B cell (primary cell): Measurements from ENCODE around the gene NRG2. TPM values are rescaled to one million over a fixed set of nuclear protein-coding genes. Genes with fewer than 3 reads are reported as not detected.

Experiments
- ATAC-seq: fragments of 200-7000 bp; cut with Tn5 transposase; one replicate; pipeline ENCODE4 v1.10.0; 2021; ENCODE audit warnings: low read depth, mild to moderate bottlenecking, moderate number of reproducible peaks, moderate library complexity
- CTCF ChIA-PET: fragments of 350-600 bp; sonication (Branson Sonifier 250); formaldehyde crosslinking; loops from one replicate; lab custom pipeline; 2021; ENCODE audit warnings: antibody characterized with exemption, inconsistent platforms; lab: Charles Lee
- POLR2A ChIA-PET: fragments of 350-600 bp; sonication (Branson Sonifier 250); formaldehyde crosslinking; loops from one replicate; lab custom pipeline; 2021; ENCODE audit warnings: antibody characterized with exemption; lab: Charles Lee
- DNase-seq: peaks from one replicate; pipeline ENCODE4 v3.0.0; 2013
- H2AFZ ChIP-seq: 2 replicates; pipeline ENCODE4 v1.6.1; 2012; ENCODE audit warnings: mild to moderate bottlenecking, low read depth, low read length; ENCODE audit not compliant: insufficient read depth, poor library complexity, severe bottlenecking
- H3K27ac ChIP-seq, 2 donors: 1 replicate in 1 of 2; 2 replicates in 1 of 2; pipeline ENCODE4 v1.5.1; 2012 to 2013; ENCODE audit warnings: low read length in 2 of 2, mild to moderate bottlenecking in 2 of 2, moderate library complexity in 1 of 2
- H3K27me3 ChIP-seq, 4 experiments: fragments of 200-600 bp in 1 of 4; sonication (generic) in 1 of 4; replicated peaks in 1 of 4; 1 replicate in 2 of 4; 2 replicates in 2 of 4; pipeline versions ENCODE4 v1.6.1 to v1.7.0; 2013 to 2016; ENCODE audit warnings: low read length in 3 of 4, mild to moderate bottlenecking in 2 of 4, mixed read lengths in 1 of 4, moderate library complexity in 1 of 4; ENCODE audit not compliant: insufficient read depth in 4 of 4, control insufficient read depth in 3 of 4; ENCODE audit errors: control extremely low read depth in 1 of 4
- H3K36me3 ChIP-seq, 2 experiments: replicated peaks in 1 of 2; 1 replicate in 1 of 2; 2 replicates in 1 of 2; pipeline versions ENCODE4 v1.6.1 to v1.7.1; 2013; ENCODE audit warnings: low read length in 1 of 2; ENCODE audit not compliant: insufficient read depth in 2 of 2, control insufficient read depth in 1 of 2; ENCODE audit errors: control extremely low read depth in 1 of 2, extremely low read depth in 1 of 2
- H3K4me1 ChIP-seq, 2 donors: fragments of 200-600 bp in 1 of 2; sonication (generic) in 1 of 2; 1 replicate in 1 of 2; 2 replicates in 1 of 2; pipeline versions ENCODE4 v1.5.1 to v1.6.1; 2013 to 2017; ENCODE audit warnings: low read length in 2 of 2; ENCODE audit not compliant: control insufficient read depth in 2 of 2, insufficient read depth in 2 of 2
- H3K4me2 ChIP-seq: replicated peaks from 2 replicates; pipeline ENCODE3; 2012; ENCODE audit warnings: mild to moderate bottlenecking, low read depth, low read length; ENCODE audit not compliant: poor library complexity, severe bottlenecking
- H3K4me3 ChIP-seq, 5 experiments: fragments of 200-600 bp in 1 of 5; sonication (generic) in 1 of 5; 1 replicate in 3 of 5; 2 replicates in 2 of 5; pipeline versions ENCODE4 v1.5.1 to v1.7.0; 2011 to 2016; ENCODE audit warnings: low read length in 4 of 5, mild to moderate bottlenecking in 4 of 5, low read depth in 2 of 5, control low read depth in 1 of 5, moderate library complexity in 1 of 5; ENCODE audit not compliant: insufficient read depth in 1 of 5; ENCODE audit errors: control extremely low read depth in 1 of 5, extremely low read depth in 1 of 5
- H3K79me2 ChIP-seq: fragments of 200-600 bp; sonication (generic); one replicate; pipeline ENCODE4 v1.6.0; 2016; ENCODE audit warnings: low read length; ENCODE audit not compliant: control insufficient read depth, insufficient read depth
- H3K9ac ChIP-seq: fragments of 200-600 bp; sonication (generic); 2 replicates; pipeline ENCODE4 v1.6.1; 2017; ENCODE audit warnings: mild to moderate bottlenecking, low read length, moderate library complexity
- H3K9me3 ChIP-seq, 3 donors: one replicate each; pipeline versions ENCODE4 v1.6.1 to v1.7.1; 2013; ENCODE audit warnings: low read length in 2 of 3; ENCODE audit not compliant: control insufficient read depth in 2 of 3, insufficient read depth in 1 of 3; ENCODE audit errors: control extremely low read depth in 1 of 3
- H4K20me1 ChIP-seq: 2 replicates; pipeline ENCODE4 v1.6.0; 2012; ENCODE audit warnings: mild to moderate bottlenecking, low read length; ENCODE audit not compliant: insufficient read depth, control insufficient read depth, poor library complexity, severe bottlenecking
- H3K27ac Mint-ChIP-seq: one replicate; pipeline ENCODE4 v1.8.0; 2021; ENCODE audit warnings: mixed read lengths
- H3K27me3 Mint-ChIP-seq: one replicate; pipeline ENCODE4 v1.8.0; 2021; ENCODE audit warnings: mixed read lengths
- H3K4me1 Mint-ChIP-seq: one replicate; pipeline ENCODE4 v1.8.0; 2021; ENCODE audit warnings: mixed read lengths
- H3K4me3 Mint-ChIP-seq: one replicate; pipeline ENCODE4 v1.8.0; 2021; ENCODE audit warnings: mixed read lengths
- H3K9me3 Mint-ChIP-seq: one replicate; pipeline ENCODE4 v1.8.0; 2022; ENCODE audit warnings: mixed read lengths; ENCODE audit not compliant: insufficient read depth
- EZH2 ChIP-seq: IDR thresholded peaks from 2 replicates; pipeline ENCODE4 v1.6.1; 2012; ENCODE audit warnings: borderline replicate concordance, low read depth, mild to moderate bottlenecking, moderate library complexity, low read length; ENCODE audit not compliant: insufficient read depth, poor library complexity, severe bottlenecking
- WGBS: methylation state at CpG from one replicate; pipeline ENCODE4 v1.1.5; 2013; ENCODE audit warnings: missing lambda C conversion rate; ENCODE audit not compliant: insufficient coverage; 5-methylcytosine and 5-hydroxymethylcytosine counted together
- intact Hi-C: fragments of 100-400 bp; cut with micrococcal nuclease; formaldehyde crosslinking; loops from one replicate; pipeline ENCODE4 v1.10.0; 2022
- polyA plus RNA-seq: library from polyadenylated mRNA; depleted of rRNA; stranded (reverse); fragments of >200 nt; gene quantifications from 2 replicates; pipeline ENCODE4 v1.2.3, GENCODE V29; 2012
- total RNA-seq, 2 donors: library from RNA; stranded (reverse); fragments of 120-200 nt in 1 of 2; gene quantifications; 1 replicate in 1 of 2; 2 replicates in 1 of 2; pipeline versions ENCODE4 v1.2.3 to v1.2.4, GENCODE V29; 2013 to 2022
- TF ChIP-seq, protein P1 (sequence below): fragments of 200-600 bp; IDR thresholded peaks from one replicate; pipeline ENCODE4 v1.8.0; 2022; ENCODE audit warnings: antibody characterized with exemption, mild to moderate bottlenecking

NRG2 gene
- total and polyA plus RNA-seq, 2 donors (not counting 1 experiment from before 2014, with no cell fraction given) = 0.13 to 0.15 TPM

DNA sequence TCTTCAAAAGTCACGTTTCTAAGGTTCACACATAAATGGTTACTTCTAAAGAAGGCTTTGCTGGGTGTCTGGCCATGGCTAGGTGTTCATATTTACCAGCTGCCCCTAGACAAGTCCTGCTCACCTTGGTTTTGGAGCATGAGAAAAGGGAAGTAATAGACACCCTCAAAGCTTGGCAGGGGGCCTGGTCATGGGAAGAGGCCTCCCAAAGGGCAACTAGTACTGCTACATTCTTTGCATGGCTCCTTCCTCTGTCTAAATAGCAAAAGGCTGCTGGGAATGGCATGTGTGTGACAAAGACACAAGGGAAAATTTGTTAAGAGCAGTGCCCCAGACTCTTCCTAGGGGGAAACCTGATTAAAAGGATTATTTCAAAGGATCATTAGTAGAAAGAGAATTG, 93.4 kb downstream of the NRG2 start:
- intact Hi-C loops = no loop called here
- no peaks in the 10 kb centered on the region for H3K36me3 ChIP-seq
- Mint-ChIP-seq H3K27ac (no peak overlapping the region), H3K4me3 (no peak overlapping the region), H3K4me1 (peaks cover 23% of the 10 kb centered on the region), H3K9me3 (no peaks in the 10 kb centered on the region), H3K27me3 (peaks cover 38% of the 10 kb centered on the region)
- H3K9ac ChIP-seq = no peak overlapping the region
- peaks cover 7 to 18% of the 10 kb centered on the region in 2 donors for H3K4me1 ChIP-seq
- POLR2A ChIA-PET = no interaction called here
- H2AFZ ChIP-seq = no peak overlapping the region
- no CpG with 5 or more reads among the region's 1 CpG for WGBS
- peaks cover 0 to 3% (median 0%) of the 10 kb centered on the region in 3 donors for H3K9me3 ChIP-seq
- DNase-seq (no peak), ATAC-seq (no peak)
- H3K79me2 ChIP-seq = no peaks in the 10 kb centered on the region
- H3K27me3 ChIP-seq = peaks cover 0 to 6% (median 1%) of the 10 kb centered on the region in 4 experiments
- H3K27ac ChIP-seq = no peak overlapping the region
- TF ChIP-seq, protein P1, sequence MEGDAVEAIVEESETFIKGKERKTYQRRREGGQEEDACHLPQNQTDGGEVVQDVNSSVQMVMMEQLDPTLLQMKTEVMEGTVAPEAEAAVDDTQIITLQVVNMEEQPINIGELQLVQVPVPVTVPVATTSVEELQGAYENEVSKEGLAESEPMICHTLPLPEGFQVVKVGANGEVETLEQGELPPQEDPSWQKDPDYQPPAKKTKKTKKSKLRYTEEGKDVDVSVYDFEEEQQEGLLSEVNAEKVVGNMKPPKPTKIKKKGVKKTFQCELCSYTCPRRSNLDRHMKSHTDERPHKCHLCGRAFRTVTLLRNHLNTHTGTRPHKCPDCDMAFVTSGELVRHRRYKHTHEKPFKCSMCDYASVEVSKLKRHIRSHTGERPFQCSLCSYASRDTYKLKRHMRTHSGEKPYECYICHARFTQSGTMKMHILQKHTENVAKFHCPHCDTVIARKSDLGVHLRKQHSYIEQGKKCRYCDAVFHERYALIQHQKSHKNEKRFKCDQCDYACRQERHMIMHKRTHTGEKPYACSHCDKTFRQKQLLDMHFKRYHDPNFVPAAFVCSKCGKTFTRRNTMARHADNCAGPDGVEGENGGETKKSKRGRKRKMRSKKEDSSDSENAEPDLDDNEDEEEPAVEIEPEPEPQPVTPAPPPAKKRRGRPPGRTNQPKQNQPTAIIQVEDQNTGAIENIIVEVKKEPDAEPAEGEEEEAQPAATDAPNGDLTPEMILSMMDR = no peak
- TF ChIP-seq EZH2 = no peak
- CTCF ChIA-PET = interaction anchor here (0.6 to 1.0 kb wide), 2 partner anchors 19 to 1646 kb away, joined by 3 to 6 read pairs; no protein-coding TSS in a partner anchor
- H4K20me1 ChIP-seq = no peaks in the 10 kb centered on the region
- no peak overlapping the region for H3K4me2 ChIP-seq
- H3K4me3 ChIP-seq = no peak overlapping the region

- intact Hi-C loops = no loop called here
- Histone ChIP-seq H3K27ac (no peak overlapping the region), H2AFZ (no peak overlapping the region), H4K20me1 (no peaks in the 10 kb centered on the region), H3K27me3 (peaks cover 0 to 6% (median 1%) of the 10 kb centered on the region in 4 experiments), H3K4me1 (peaks cover 7 to 18% of the 10 kb centered on the region in 2 donors), H3K9me3 (peaks cover 0 to 3% (median 2%) of the 10 kb centered on the region in 3 donors), H3K36me3 (no peaks in the 10 kb centered on the region), H3K9ac (no peak overlapping the region), H3K79me2 (no peaks in the 10 kb centered on the region), H3K4me3 (no peak overlapping the region), H3K4me2 (no peak overlapping the region)
- Mint-ChIP-seq H3K4me1 (peaks cover 26% of the 10 kb centered on the region), H3K9me3 (no peaks in the 10 kb centered on the region), H3K4me3 (no peak overlapping the region), H3K27ac (no peak overlapping the region), H3K27me3 (peaks cover 26% of the 10 kb centered on the region)
- POLR2A ChIA-PET = no interaction called here
- no peak for TF ChIP-seq EZH2
- TF ChIP-seq, protein P1 = no peak
- CTCF ChIA-PET = interaction anchor here (0.6 to 1.3 kb wide), 2 partner anchors 20 to 370 kb away, joined by 3 to 4 read pairs; no protein-coding TSS in a partner anchor
- ATAC-seq (no peak), DNase-seq (no peak)
These were observed 95.4 kb downstream of the NRG2 start for GRCh38 chr5:139947727-139948126.
